Stimulated activated CD8-positive, alpha-beta memory T cell treated with anti-CD3 and anti-CD28 coated beads, Interleukin-4, amount 100 ng/mL, for 48 hours (primary cell): Measurements from ENCODE around the gene MN1.
"Not testable (repeated sequence)": the region's sequence is repeated elsewhere in the genome, so short reads cannot be mapped to it uniquely, and the experiment has no call there.

Experiments used
- DNase-seq: peaks from one replicate; pipeline ENCODE4 v3.0.0-alpha.2; 2020

The MN1 gene

DNA sequence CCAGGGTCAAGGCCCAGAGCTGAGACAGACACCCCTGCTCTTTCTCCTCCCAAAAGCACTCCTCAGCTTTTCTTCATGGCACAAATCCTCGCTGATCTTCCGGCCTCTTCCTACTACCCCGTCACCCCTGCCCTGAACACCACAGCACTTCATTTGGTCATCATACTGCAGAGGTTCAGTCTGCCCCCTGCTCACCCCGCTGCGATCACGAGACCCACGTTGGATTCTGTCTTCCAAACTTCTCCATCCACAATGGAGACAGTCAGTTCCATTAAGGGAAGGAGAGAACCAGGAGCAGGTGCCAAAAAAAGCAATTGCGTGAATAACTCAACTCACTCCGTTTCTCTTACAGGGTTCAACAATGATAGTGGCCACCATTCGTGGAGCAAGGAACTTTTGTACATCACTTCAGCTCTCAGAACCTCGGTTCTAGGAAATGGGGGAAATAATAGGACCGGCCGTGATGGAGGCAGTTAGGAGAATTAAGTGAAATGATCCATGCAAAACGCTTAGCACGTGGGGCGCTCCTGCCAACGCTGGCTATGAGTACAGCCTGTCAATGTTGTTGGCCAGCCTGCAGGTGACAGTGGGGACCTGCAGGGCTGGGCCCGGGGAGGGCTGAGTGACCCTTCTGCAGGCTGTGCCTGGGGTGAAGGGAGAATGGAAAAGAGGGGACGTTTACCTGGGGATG, 45.9 kb downstream of the MN1 start:
- DNase-seq = no peak

DNA sequence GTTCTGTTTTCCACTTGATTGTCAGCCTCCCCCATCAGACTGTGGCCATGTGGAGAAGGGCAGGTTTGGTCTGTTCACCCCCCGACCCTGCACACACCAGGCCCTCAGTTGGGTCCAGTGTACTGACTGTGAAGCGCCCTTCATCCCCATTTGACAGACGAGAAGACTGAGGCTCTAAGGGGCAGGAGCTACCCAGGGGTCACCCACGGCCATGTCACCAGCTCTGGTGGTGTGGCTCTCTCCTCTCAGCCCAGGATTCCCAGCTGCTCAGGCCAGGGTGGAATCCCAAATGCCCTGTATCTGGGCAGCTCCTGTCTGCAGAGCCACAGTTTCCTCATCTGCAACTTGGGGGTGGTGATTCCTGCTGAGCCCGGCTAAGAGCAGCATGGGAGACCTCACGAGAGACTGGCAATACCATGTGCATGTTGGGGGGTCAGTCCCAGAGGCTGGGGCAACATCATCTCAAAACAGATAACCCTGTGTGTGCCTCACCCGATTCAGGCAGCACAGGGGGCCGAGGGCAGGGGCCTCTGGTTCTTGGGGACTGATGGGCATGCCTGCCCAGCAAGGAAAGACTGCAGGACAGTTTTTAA, 46.6 kb downstream of the MN1 start:
- DNase-seq = no peak

DNA sequence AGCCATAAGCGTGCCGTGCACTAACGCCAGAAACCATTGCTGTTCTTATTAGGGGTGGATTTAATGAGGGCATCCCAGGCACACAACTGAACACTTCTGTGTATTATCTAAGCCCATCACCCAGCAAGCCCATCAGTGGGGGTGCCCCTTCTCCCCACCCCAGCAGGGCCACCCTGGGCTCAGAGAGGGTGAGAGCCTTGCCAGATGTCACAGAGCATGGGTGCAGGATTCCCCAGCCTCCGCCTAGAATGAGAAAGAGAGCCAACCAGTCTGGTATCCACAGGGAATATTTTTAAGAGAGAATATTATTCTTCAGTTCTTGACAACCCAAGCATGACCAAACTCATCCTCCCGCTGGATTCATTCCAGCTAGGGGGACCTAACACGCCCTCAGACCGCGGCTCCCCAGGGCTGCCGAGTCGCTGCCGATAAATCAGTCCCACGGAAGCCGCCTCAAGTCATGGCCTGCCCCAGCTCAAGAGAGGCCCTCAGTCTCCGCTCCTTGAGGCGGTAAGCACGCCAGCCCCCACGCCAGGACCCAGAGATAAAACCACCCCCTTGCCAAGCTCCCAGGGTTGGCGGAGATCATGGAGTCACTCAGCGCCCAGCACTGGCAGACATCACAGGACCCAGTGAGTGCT, 47.2 kb downstream of the MN1 start:
- DNase-seq = no peak

DNA sequence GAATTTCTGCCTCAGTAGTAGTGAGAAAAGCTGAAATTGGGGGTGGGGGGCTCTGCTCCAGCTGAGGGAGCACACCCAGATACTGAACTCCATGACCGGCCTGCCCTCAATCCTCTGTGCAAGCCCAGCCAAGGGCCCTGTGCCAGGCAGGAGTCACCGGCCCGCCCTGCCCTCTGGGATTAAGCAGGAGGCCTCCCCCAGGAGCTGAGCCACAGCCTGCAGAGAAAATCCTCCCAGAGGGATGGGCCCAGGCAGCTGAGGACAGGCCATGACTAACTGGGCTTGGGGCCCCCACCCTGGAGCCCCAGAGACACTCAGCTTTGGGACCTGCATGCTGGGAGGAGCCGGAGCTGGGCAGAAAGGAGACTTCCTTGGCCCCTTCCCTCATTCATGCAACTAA, 48.8 kb downstream of the MN1 start:
- DNase-seq = no peak

DNA sequence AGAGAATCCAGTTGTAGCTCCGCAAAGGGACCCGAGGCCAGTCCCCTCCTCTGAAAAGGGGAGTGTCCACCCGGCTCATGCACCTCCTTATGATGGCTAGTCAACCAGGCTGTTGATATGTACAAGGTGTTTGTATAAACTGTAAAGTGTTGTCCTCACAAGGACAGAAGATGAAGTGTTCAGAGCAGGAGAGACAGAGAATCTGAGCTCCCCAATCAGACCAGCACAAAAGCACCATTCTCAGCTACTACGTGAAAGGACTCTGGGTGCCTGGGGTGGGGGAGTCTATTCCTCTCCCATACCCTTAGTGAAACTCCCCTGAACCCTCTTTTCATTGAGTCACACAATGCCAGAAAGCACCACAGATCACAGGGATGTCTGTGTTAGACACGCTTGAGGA, 49.4 kb downstream of the MN1 start:
- no peak for DNase-seq

DNA sequence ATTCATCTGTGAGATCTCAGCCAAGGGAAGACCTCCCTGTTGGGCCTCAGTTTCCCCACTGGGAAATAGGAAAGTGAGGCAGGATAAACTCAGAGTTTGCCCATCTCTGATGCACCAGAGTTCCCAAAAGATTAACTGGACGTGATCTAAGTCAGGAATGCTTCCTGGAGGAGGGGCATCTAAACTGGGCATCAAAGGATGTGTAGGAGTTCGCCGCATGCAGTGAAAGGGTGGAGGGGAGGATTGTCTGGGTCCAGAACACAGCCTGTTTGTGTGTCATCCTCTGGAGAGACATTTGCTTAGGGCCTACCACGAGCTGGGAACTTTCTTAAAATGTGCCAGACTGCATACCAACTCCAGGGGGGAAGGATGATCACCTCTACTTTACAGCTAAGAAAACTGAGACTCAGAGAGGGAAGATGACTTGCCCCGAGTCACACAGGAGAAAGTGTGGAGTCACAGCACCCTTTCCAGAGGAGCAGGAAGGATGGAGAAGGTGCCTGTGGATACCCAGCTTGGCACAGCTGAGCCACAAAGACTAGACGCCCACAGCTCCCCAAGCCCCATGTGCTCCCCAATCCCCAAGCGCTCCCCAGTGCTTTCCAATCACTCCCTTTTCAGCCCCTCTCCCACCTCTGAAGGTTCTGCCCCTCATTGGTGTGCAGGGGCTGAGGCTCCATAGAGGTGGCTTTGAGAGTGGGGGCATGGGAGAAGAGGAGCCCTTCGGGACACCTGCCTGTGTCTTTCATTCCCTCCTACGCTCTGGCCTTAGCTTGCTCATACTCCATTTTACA, 50.1 kb downstream of the MN1 start:
- DNase-seq = no peak

DNA sequence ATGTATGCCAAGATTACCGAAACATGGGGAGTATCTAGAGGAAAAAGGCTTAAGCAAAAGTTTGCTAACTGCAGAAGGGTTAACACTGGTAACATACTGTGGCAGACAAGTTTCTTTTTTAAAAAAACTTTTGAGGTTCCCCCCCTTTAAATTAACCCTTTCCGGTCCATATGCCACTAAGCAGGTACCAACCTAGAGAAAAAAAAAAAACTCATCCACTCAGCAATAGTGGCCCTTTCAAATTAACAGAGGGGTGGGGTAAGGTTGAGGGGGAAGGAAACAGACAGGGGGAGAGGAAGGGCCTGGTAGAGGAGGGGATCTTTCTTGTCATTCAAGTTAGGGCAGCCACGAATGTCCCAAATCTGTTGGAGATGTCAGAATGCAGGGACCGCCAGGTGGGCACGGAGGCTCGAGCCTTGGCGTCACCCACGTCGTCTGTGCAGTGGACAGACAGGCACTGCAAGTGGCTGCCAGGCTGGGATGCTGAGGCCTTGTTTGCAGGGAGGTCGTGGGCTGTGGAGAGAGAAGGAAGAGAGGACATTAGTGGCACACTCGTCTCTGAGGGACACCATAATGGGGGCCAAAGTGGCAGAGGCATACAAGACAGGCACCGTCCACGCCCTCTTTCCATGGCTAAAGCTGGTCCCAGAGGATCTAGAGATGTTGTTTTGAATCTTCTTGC, 50.8 kb downstream of the MN1 start:
- DNase-seq = no peak

DNA sequence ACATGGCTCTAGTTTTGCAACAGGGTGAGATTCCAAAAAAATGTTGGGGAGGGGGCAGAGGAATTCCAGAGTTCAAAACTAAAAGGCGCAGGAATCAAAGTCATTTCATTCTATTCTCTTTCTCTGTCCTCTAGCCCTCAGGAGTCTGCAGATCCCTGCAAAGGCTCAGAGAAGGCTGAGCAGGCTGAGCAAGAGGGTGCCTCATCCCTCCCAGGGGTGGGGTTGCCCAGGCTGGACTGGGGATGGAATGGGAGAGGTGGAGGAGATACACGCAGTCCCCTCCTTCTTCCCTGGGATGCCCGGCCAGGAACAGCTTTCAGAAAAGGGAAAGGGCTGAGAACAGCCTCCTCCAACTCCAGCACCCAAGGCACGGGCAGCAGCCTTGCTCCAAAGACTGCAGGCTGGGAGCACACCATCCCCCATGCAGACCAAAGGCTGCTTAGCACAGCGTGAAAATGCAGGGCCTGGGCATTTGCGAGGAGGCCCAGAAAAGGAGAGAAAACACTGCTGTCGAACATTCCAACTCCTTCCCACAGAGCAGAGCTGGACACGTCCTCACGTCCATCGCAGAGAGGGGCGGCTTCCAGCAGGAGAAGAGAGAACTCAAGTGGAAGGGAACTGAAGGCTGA, 51.8 kb downstream of the MN1 start:
- DNase-seq = no peak

DNA sequence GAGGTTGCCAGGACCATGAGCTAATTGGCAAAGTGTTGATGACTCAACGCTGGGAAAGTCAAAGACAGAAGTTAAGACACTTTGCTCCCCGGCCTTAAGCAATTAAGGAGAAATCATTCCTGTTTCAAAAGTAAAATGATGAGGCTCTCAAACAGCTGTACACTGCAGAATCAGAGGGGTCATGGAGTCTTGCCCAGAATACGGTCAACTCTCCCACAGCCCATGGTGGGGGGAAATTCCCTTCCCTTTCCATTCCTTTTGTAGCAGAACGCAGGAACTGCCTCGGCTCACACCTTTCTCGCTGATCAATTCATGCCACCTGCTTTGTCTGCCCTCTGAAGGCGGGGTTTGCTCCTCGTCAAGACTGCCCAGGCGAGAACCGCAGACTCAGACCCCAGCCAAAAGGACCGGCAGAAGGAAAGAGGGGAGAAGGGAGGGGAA, 52.8 kb downstream of the MN1 start:
- no peak for DNase-seq

DNA sequence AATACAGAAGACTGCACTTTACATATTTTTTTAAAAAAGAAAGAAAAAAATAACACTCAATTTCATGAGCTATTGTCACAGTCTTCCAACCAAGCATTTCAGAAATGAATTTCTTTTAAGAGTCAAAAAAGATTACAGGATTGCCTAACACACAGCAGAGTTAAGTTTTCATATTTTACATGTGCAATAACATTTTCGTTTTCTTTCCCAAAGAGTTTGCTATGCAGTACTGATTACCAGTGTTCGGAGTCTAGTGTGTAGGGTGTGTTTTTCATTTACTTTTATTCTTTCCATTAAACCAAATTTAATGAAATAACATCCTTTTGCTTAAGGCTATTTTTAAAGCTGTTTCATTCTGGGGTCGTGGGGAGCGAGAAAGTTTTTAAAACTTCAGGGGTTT, 53.2 kb downstream of the MN1 start:
- DNase-seq = no peak

DNA sequence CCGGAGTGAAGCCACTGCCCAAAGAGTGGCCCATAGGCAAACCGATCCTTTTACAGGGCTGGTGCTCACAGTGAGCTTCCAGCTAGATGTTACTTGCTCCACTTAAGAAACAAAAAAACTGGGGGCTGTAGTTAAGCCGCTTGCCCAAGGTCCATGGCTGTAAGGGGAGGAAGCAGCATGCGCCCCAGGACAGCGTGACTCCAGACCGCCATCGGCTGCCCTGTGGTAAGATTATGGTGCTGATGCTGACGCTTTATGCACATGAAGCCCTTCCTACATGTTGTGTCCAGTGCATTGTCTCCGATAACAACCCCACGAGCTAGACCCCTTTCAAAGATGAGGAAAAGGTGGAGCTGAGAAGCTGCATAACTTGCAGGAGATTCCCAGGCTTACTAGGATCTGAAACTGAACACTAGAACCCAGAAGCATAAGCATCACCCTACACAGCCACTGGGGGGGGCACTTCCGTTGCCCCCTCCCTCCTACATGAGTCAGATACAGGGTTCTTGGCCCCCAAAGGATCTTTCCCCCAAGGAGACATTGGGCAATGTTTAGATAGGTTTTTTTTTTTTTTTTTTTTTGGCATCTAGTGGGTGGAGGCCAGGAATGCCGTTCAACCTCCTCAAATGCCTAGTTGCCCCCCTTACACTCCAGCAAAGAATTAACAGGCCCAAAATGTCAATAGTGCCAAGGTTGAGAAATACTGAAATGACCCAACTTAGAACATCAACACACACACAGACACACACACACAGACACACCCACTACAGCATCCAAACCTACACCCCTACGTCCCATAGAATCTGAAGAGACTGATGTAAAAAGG, 53.9 kb downstream of the MN1 start:
- DNase-seq = no peak

DNA sequence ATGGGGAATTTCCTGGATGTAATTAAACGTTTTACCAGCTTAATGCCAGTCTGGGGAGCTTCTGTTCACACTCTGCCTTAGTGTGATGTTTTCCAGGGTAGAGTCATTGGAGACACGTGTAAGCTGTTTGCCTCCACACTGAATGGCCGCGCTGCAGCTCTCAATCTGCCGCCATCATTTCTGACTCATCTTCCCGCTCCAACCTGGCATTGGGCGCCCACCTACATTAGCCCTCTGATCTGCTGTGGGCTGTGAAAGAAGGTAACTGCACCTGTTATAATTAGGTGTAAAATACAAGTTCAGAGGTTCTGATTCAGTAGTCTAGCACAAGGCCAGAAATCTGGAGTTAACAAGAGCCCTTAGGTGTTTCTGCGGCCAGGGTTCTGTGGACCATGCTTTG, 54.6 kb downstream of the MN1 start:
- DNase-seq = no peak

DNA sequence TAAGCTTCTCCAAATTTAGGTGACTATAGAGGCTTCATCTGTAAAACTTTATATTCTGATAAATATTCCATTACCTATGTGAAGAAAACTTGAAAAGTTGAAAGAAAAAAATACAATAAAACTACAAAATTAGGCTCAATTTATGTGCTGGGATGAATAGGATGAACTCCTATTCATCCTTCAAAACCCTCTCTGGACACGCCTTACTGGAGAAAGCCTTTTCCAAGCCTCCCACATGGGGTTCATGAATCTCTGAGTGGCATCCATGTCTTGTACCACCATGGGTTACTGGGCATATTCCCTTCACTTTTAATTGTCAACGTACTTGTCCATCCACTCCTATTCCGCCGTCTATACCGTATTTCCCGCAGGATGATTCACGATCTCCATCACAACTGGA, 55.7 kb downstream of the MN1 start:
- DNase-seq = no peak

DNA sequence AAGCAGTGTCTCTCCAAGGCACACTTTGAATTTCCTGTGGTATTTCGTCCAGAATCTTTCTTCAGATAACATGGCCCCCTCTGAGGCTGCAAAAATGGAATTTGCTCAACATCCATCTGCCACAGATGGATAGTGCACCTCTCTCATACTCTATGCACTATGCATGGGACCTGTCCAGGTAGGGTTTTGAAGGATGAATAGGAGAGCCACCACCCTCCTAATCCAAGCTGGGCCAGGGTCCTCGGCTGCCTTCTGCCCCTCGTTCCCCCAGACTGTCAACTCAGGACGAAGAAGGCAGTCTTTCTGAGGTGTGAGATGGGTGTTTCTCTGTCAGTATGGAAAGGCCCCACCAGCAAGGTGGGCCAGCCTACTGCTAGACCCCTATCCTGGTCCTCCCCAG, 56.4 kb downstream of the MN1 start:
- DNase-seq = no peak

DNA sequence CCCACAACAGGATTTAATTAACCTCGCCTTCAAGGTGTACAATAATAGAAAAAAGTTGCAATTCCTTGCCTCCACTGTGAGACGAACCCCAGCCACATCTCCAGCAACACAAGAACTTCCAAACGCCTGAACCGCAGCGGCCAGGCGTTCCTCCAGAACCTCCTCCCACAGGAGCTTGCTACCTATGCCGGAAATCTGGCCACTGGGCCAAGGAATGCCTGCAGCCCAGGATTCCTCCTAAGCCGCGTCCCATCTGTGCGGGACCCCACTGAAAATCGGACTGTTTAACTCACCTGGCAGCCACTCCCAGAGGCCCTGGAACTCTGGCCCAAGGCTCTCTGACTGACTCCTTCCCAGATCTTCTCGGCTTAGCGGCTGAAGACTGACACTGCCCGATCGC, 57.5 kb downstream of the MN1 start:
- not testable (repeated sequence) for DNase-seq

DNA sequence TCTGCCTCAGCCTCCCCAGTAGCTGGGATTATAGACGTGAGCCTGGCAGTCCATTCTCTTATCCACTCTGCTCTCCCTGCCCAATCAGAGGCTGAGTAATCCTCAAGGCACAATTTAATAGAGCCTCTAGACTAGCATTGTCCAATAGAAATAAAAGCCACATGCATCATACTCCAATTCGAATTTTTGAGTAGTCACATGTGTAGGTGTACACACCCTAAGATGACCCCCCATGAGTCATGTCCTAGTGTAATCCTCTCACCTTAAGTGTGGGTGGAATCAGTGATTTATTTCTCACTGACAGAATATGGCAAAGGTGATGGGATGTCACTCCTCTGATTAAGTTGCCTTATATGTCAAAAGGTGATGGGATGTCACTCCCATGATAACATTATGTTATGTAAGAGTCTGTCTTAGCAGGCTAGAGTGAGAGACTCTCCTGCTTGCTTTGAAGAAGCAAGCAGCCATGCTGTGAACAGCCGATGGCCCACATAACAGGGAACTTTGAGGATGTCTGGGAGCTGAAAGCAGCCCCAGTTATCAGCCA, 61.3 kb downstream of the MN1 start:
- DNase-seq = no peak

DNA sequence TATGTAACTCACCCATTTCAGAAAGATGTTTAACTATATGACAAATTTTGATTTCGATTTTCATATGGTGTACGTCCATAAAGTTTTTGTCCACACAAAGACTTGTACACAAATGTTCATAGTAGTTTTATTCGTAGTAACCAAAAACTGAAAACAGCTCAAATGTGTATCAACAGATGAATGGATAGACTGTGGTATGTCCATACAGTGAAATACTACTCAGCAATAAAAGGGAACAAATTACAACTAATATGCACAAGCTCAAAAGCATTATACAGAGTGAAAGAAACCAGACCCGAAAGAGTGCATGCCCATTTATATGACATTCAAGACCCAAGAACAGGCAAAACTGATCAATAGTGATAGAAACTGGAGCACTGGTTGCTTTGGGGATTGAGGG, 64.0 kb downstream of the MN1 start:
- DNase-seq = no peak

DNA sequence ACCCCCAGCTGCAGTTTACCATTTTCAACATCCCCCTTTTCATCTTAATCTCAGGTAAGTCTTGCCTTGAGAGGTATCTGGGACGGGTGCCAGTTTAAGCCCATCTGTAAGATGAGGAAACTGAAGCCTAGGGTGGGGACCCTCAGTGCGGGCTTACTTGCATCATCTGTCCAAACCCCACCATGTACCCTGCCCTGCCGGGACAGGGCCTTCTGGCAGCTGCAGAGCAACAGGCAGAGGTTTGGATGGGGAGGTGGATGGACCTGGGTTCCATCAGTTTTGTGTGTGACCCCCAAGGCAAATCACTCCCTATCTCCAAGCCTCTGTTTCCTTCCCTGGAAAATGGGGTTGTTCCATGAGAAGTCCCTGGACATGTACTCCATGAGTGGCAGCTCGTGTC, 67.5 kb downstream of the MN1 start:
- no peak for DNase-seq

DNA sequence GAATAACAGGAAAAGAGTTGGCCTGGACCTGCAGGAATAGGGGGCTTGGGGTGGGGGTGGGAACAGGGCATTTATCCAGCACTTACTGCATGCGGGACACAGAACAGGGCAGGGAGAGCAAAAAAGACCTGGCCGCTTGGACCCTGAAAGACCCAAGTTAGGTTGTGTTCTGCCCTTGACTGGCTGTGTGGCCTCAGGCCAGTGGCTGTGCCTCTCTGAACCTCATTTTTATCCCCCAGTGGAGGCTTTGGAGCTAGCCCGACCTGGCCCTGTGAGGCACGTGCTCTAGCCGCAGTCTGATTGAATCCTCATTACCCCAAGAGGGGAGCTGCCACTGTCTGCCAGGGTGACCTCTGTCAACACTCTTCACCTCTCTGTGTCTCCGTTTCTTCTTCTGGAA, 68.7 kb downstream of the MN1 start:
- DNase-seq = no peak

DNA sequence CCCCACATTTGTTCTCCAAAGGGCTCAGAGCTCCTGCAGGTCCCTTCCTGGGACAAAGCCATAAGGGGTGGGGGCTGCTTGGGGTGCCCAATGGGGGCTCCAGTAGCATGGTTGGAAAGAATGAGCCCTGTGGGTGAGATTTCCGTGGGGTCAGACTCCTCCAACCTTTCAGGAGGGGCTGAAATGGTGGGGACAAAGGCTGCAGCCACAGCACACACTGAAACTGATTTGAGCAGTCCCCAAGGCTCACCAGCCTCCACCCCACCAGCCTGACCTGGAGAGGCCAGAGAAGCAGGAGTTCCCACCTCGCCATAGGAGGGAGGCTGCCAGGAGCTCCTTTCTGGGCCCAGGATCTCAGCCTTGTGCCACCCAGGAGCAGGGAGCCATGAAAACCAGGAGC, 69.2 kb downstream of the MN1 start:
- no peak for DNase-seq

DNA sequence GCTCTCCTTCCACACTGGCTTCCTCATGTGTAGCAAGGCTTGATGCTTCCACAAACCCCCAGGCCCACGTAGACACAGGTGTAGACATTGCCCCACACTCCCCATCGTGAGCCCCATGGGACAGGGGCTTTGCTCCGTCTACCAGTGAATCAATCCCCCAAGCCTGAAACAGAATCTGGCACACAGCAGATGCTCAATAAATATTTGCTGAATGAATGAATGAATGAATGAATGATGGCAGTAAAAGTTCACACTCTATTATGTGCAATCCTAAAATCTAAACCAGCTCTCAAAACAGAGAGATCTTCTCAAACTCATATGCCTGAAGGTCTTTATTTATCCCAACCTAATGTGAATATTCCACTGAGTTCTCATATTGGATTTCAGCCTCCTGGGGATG, 69.9 kb downstream of the MN1 start:
- no peak for DNase-seq
